HuH-7 (cell line): Measurements from ENCODE around the gene FAM180B.
"Not testable (repeated sequence)": the region's sequence is repeated elsewhere in the genome, so short reads cannot be mapped to it uniquely, and the experiment has no call there.

Source experiments
- DNase-seq: peaks from one replicate; pipeline ENCODE4 v3.0.0; 2011; ENCODE audit warnings: low spot score

FAM180B gene

GRCh38 chr11:47595029-47595428, 8.6 kb downstream of the FAM180B start:
- DNase-seq: no peak

- no peak for DNase-seq
Measured at GRCh38 chr11:47595967-47596366, 9.5 kb downstream of the FAM180B start.

GRCh38 chr11:47599902-47600301, 13.4 kb downstream of the FAM180B start:
- DNase-seq: no peak

DNA sequence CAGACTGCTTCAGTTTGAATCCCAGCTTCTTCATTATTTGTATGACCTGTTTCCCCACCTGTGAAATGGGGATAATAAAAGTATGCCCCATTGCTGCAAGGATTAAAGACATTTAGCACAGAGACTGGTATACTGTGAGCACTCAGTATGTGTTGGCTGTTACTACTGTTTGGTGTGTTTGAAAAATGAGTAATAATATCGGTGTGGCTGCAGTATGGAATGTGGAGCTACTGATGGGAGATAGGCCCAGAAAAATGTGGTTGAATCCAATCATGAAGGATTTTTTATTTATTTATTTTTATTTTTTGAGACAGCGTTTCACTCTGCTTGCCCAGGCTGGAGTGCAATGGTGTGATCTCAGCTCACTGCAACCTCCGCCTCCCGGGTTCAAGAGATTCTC, 16.8 kb downstream of the FAM180B start:
- DNase-seq: no peak

- no peak for DNase-seq
Measured at GRCh38 chr11:47605921-47606320, 19.4 kb downstream of the FAM180B start.

GRCh38 chr11:47606731-47607130, 20.3 kb downstream of the FAM180B start:
- DNase-seq: no peak

- no peak for DNase-seq
Measured at GRCh38 chr11:47607380-47607779, 20.9 kb downstream of the FAM180B start.

- no peak for DNase-seq
Measured at GRCh38 chr11:47609675-47610074, 23.2 kb downstream of the FAM180B start.

DNA sequence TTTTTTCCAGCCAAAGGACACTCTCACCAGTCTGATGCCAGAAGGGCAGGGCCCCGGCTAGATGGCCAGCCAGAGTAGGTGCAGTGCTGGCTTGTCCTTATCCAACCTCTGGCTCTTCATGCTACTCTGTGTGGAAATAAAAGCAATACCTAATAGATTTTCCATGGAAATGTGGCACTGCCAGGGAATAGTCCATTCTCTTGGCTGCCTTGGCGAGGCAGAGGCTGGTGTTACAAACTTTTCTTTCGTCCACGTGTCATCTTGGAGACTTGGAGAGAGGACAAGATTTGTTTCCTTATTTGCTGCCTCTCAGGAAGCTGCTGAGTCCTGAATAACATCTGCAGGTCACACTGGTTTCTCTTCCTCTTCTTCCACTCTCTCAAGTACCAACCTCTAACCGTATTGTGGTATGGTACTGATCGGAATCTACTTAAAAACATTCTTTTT, 24.9 kb downstream of the FAM180B start:
- DNase-seq: no peak

DNA sequence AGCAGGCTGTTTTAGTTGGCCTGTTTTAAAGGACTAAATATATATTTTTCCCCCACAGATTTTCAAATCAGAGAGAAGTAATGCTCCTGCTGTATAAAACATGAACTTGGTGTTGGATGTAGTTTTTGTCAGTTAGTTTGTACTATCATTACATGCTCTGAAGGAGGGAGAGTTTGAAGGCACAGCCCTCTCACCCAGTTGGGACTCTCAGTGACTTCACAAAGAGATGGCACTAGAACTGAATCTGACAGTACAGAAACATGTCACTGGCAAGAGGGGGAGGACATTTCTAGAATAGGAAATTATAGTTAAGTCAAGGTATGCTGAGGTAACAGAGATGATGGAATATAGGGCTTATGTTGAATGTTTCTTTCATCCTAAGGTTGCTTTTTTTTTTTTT, 28.8 kb downstream of the FAM180B start:
- DNase-seq: no peak

GRCh38 chr11:47616726-47617416, 30.4 kb downstream of the FAM180B start:
- DNase-seq: peak; percentile 52

- no peak for DNase-seq
Measured at GRCh38 chr11:47617417-47617809, 30.9 kb downstream of the FAM180B start.

- DNase-seq: no peak
Measured at GRCh38 chr11:47620836-47621378, 34.4 kb downstream of the FAM180B start.

- no peak for DNase-seq
Measured at GRCh38 chr11:47626234-47626633, 39.8 kb downstream of the FAM180B start.

GRCh38 chr11:47628026-47628425, 41.5 kb downstream of the FAM180B start:
- DNase-seq: no peak

DNA sequence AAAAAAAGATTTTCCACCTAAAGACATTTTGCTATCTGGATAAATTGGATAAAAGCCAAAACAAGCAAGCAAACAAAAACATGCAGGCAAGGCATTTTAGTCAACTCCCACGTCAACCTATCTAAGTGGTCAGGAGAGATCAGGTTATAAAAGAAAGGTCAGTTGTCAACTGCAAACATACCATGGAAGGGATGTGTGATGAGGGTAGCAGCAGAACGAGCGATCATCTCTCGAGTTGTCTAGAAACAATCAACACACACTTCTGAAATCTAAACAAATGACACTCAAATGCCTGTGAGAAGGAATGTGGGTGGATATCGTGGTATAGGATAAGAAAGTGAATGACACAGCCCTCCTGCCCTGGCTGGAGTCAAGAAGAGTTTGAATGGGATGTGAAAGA, 45.0 kb downstream of the FAM180B start:
- no peak for DNase-seq

GRCh38 chr11:47636331-47636730, 49.9 kb downstream of the FAM180B start:
- not testable (repeated sequence) for DNase-seq
